ENCODE data around the gene CYP2C9. TPM values are rescaled to one million over a fixed set of nuclear protein-coding genes. Genes with fewer than 3 reads are reported as not detected.

The CYP2C9 gene
- total RNA-seq, 1 donor from 2014 or later: 0.34 TPM

DNA sequence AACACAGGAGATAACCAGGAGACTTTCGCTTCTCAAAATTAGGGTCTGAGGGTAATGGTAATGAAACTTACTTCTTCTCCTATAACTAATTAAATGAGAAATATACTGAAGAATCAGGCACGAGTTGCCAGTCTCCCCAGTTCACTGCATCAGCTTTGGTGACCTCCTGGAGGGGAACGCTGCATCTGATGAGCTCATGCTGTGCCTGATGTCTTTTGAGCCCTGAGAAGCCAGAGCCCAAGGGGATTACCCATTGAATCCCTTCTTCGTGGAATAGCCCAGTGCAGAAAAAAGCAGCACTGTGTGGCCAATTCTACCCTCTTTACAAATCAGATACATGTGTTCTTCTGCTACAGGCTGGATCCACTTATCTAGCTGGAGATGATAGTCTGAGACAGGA is 45.1 kb downstream of the CYP2C9 start:
- Mint-ChIP-seq H3K27me3 (no peaks in the 10 kb centered on the region), H3K9me3 (ENCODE audit: low read depth) (peaks cover 14% of the 10 kb centered on the region), H3K4me1 (ENCODE audit: low read depth) (no peaks in the 10 kb centered on the region), H3K36me3 (ENCODE audit: insufficient read depth) (no peaks in the 10 kb centered on the region), H3K27ac (no peak overlapping the region), H3K4me3 (ENCODE audit: low read depth) (no peak overlapping the region)
- TF ChIP-seq CTCF (IDR thresholded peaks at IDR 0.05; ENCODE audit: unreplicated experiment): no peak
- DNase-seq (ENCODE audit: low spot score, unreplicated experiment): no peak

- TF ChIP-seq CTCF (IDR thresholded peaks at IDR 0.05; ENCODE audit: unreplicated experiment): no peak
- no peak overlapping the region for H3K4me3 Mint-ChIP-seq (ENCODE audit: low read depth)
- H3K27ac Mint-ChIP-seq: no peak overlapping the region
- no peaks in the 10 kb centered on the region for H3K36me3 Mint-ChIP-seq (ENCODE audit: insufficient read depth)
- no peaks in the 10 kb centered on the region for H3K27me3 Mint-ChIP-seq
- no peaks in the 10 kb centered on the region for H3K4me1 Mint-ChIP-seq (ENCODE audit: low read depth)
- DNase-seq (ENCODE audit: low spot score, unreplicated experiment): no peak
- H3K9me3 Mint-ChIP-seq (ENCODE audit: low read depth): peaks cover 25% of the 10 kb centered on the region
These were observed 50.7 kb downstream of the CYP2C9 start for GRCh38 chr10:94989192-94989591.

- H3K27ac Mint-ChIP-seq: no peak overlapping the region
These were observed 52.9 kb downstream of the CYP2C9 start for GRCh38 chr10:94991243-94991888.

DNA sequence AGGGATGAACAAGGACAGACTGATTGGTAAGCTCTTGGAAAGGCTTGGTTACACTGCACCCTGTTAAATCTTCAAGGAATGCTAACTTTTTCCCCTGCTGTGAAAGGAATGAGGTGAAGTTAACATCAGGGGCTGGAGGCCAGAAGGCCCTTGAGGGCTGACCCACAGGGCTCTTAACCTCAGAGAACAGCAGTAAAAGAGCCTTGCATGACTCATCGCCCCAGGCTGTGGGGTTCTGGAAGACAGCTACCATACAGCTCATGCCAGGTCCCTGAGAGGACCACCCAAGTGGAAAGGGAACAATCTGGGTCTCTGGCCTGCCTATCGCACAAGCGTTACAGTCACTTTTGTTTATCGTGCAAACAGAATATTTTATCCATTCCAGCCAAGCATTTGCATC is 54.4 kb downstream of the CYP2C9 start:
- TF ChIP-seq CTCF (IDR thresholded peaks at IDR 0.05; ENCODE audit: unreplicated experiment): no peak
- H3K27me3 Mint-ChIP-seq: peaks cover under 1% of the 10 kb centered on the region
- no peak overlapping the region for H3K27ac Mint-ChIP-seq
- H3K9me3 Mint-ChIP-seq (ENCODE audit: low read depth): peaks cover 25% of the 10 kb centered on the region
- no peaks in the 10 kb centered on the region for H3K4me1 Mint-ChIP-seq (ENCODE audit: low read depth)
- H3K4me3 Mint-ChIP-seq (ENCODE audit: low read depth): no peak overlapping the region
- no peak for DNase-seq (ENCODE audit: low spot score, unreplicated experiment)
- H3K36me3 Mint-ChIP-seq (ENCODE audit: insufficient read depth): no peaks in the 10 kb centered on the region

More at GRCh38 chr10:94991243-94991888, 52.9 kb downstream of the CYP2C9 start:
- Mint-ChIP-seq H3K4me3 (ENCODE audit: low read depth) (no peak overlapping the region), H3K9me3 (ENCODE audit: low read depth) (peaks cover 25% of the 10 kb centered on the region), H3K27me3 (no peaks in the 10 kb centered on the region), H3K36me3 (ENCODE audit: insufficient read depth) (no peaks in the 10 kb centered on the region), H3K4me1 (ENCODE audit: low read depth) (no peaks in the 10 kb centered on the region)
- TF ChIP-seq CTCF (IDR thresholded peaks at IDR 0.05; ENCODE audit: unreplicated experiment): no peak
- DNase-seq (ENCODE audit: low spot score, unreplicated experiment): no peak

- Mint-ChIP-seq H3K4me3 (ENCODE audit: low read depth) (no peak overlapping the region), H3K4me1 (ENCODE audit: low read depth) (no peaks in the 10 kb centered on the region), H3K9me3 (ENCODE audit: low read depth) (no peaks in the 10 kb centered on the region), H3K36me3 (ENCODE audit: insufficient read depth) (no peaks in the 10 kb centered on the region), H3K27me3 (peaks cover 5% of the 10 kb centered on the region), H3K27ac (no peak overlapping the region)
- no peak for TF ChIP-seq CTCF (IDR thresholded peaks at IDR 0.05; ENCODE audit: unreplicated experiment)
- DNase-seq (ENCODE audit: low spot score, unreplicated experiment): no peak
These were observed 59.3 kb downstream of the CYP2C9 start for GRCh38 chr10:94997741-94998174.

Data from progenitor cell of endocrine pancreas (in vitro differentiated cells).